ENCODE results near the gene GAB4. TPM values are rescaled to one million over a fixed set of nuclear protein-coding genes. Genes with fewer than 3 reads are reported as not detected.
"Not testable (repeated sequence)": the region's sequence is repeated elsewhere in the genome, so short reads cannot be mapped to it uniquely, and the experiment has no call there.

Gene GAB4
- total RNA-seq, 1 experiment from 2014 or later = not detected

DNA sequence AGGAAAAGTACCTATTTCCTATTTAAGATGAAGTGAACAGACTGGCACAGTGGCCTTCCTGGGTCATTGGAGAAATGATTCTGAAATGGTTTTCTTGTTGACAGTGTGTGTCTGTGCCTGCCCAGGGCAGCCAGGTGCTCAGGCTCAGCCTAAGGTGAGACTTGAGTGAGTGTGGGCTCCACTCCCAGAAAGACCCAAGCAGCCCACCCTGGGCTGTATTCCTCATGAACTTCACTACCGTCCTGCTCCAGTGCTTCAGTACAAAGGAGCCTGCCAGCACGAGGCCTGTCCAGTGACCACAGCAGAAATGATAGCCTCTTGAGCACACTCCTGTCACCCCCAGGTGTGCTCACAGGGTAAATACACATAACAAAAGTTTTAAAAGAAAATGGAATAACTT is 49.5 kb downstream of the GAB4 start:
- DNase-seq (ENCODE audit: low spot score) = no peak

DNA sequence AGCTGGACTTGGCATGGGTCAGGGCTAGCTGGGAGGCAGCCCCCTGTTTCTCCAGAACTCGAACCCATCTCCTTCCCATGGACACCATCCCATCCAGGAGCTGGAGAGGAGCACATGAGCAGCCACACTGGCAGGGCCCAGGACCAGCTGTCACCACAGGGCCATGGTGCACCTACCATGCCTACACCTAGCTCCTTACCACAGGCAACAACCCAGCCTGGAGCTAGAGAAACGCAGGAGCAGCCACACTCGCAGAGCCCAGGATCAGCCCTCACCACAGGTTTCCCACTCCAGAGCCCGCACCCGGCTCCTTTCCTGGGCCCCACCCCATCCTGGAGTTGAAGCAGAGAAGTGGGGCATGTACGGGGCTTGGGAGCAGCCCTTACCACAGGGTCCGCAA is 50.2 kb downstream of the GAB4 start:
- no peak for DNase-seq (ENCODE audit: low spot score)

DNA sequence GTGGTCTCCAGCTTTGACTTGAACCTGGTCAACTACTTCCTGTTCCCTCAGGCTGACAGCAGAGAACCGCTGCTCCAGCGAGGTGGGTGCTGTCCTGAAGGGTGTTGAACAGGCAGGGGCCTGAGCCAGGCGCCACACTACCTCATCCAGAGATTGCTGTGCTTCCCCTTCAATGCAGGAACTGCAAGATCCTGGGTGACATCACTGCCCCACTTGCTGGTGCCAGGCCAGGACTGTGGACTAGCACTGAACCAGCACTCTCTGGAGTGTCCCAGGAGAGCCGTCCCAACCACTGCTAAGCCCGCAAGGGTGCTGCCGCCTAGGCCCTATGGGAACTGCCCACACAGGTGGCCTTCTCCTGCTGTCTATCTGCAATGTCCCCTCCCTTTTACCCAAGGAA is 51.7 kb downstream of the GAB4 start:
- no peak for DNase-seq (ENCODE audit: low spot score)

DNA sequence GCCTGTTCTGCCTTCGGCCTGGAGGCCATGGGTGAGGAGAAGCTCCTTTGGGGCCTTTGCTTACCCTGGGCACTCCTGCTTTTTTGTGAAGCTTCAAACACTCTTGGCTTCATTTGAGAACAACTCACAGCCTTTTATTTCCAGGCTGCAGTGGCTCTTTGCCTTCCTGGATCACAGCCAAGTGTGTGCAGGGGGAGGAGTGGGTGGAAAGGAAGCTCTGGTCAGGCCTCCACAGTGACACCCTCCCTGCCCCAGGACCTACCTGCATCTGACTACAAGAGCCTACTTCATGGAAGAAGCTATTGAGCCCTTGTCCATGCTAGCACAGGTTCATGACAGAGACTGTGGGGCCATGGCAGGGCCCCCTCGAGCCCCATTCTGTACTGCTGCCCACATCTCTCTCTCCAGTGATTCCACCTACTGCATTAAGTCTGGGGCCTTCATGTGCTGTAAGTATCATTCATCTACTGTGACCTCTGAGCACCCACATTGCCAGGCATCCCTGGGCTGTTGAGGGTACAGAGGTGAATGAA is 52.3 kb downstream of the GAB4 start:
- no peak for DNase-seq (ENCODE audit: low spot score)

DNA sequence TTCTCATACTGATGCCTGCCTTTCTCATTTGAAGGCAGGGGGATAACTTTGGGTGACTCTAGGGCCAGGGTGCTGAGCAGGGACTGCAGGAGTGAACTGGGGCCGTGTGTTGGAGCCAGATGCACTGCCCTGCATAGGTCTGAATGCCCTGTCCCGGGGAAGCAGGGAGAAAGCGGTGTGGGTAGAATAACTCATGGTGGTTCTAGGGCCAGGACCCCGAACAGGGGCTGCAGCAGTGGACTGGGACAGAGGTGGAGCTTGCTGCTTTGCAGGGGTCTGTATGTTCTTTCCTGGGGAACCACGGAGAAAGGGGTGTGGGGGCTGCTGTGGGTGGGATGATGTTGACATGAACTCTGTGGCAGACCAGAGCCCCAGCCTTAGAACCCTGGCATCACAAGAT is 52.9 kb downstream of the GAB4 start:
- DNase-seq (ENCODE audit: low spot score) = no peak

DNA sequence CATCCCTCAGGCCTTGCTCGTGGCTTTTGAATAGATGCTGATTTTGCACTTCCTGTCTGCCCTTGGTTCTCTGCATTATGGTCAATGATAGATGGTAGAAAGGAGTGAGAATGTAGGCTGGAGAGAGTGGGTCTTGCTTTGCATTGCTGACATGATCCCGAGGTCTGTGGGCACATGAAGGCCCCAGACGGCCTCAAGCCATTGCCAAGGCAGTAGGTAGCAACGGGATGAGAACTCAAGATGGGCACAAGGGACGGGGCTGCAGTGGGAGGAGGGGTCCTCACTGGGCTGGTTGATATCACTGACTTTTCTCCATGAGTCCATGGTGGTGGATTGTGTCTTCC is 54.0 kb downstream of the GAB4 start:
- DNase-seq (ENCODE audit: low spot score) = no peak

DNA sequence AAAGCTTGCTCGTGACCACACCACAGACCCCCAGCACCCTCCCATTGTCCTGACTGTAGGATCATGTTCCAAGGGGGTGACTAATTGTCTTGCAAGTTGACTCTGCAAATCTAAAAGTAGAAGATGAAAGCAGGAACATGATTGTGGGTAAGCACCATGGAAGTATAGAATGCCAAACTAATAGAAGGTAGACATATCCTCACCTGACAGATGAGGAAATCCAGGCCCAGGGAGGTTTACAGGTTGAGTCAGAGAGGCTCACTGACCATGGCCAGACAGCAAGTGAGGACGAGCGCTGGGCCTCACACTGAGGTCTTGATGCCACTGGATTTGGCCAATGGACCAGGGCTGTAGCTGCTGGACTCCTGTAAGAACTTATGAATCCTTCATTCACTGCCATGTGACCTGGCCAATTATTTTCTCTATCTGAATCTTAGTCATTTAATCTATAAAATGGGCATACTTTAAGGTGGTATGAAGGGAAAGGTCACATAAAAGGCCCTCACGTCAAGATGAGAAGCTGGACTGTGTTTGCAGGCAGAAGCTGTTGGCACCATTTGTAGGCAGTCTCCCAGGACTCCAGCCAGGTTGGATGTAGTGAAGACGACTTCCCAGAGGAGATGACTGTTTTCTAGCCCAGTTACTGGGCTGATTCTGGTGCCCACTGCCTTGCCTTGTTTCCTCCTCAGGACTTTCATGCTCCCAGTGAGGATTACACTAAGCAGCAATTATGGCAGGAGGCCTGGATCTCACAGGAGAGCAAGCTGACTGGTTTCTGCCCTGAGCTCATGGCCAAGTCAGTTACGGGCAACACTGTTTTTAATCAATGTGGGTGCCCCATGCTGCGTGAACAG is 54.6 kb downstream of the GAB4 start:
- DNase-seq (ENCODE audit: low spot score) = no peak

DNA sequence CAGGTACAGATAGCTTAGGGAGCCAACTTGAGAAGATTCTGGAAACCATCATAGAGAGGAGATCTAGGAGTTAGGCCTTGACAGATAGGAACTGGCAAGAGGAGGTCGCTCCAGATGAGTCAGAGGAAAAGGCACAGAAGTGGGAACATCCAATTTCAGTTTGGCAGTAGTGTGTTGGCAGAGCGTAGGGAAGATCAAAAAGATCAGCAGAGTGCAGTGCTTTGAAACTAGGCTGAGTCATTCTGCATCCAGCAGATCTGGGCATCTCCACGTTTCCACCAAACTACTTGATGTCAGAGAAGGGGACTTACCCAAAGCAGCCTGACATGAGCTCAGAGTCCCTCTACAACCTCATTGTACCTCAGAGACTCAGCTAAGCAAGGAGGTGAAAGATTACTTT is 58.5 kb downstream of the GAB4 start:
- no peak for DNase-seq (ENCODE audit: low spot score)

DNA sequence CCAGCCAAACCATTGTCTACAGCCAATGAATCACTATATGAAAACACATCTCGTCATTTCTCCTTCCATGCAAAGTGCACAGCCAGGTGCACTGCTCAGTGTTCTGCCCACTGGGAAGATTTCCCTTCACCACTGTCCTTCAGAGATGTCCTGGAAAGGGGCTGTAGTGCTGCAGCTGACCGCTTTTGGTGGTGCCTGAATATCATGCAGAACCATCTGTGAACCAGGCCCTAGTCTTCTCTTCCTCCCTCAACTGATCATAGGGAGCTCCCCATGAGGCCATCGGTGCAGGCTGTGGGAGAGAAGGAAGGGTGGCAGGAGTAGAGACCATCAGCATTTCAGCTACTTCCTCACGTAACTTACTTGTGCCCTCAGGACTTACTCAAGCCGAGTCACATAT is 70.2 kb downstream of the GAB4 start:
- no peak for DNase-seq (ENCODE audit: low spot score)

DNA sequence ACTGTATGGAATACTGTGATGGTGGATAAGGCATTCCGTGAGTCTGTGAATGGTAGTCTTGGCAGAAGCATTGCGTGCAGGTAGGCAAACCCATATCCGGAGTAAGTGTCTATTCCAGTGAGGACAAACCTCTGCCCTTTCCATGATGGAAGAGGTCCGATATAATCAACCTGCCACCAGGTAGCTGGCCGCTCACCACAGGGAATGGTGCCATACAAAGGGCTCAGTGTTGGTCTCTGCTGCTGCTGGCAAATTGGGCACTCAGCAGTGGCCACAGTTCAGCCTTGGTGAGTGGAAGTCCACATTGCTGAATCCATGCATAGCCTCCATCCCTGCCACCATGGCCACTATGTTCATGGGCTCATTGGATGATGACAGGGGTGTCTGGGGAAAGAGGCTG is 70.8 kb downstream of the GAB4 start:
- not testable (repeated sequence) for DNase-seq (ENCODE audit: low spot score)

DNA sequence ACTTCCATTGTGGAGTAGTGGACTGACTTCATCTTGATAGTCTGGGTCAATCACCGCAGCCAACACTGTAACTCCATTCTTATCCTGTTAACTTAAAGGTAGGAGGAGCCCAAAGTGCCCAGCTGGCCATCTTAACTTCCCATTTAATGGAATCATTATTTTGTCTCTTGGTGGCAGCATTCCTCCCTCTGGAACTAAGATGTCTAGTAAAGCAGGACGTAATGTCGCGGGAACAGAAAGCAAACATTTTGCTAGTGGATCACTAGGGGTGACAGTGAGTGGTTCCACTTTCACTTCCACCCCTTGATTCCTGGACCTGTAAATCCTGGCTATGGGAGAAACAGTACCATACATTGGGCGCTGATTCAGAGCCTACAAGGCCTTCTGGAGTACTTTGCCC is 71.4 kb downstream of the GAB4 start:
- no peak for DNase-seq (ENCODE audit: low spot score)

DNA sequence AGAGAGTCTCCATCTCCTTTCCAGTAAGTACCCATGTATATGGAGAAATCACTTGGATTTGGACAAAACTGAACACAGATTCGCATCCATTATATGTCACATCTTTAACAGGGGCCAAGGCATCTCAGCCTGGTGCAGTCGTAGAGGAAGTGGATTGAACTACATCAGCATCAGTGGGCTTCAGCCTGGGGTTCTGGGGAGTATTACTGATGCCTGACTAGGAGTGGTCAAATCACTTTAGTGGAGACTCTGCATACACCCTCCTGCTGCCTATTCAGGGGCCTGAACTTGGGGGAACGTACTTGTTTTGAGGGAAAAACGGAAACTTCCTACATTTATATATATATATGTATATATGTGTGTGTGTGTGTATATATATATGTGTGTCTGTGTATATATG is 72.8 kb downstream of the GAB4 start:
- DNase-seq (ENCODE audit: low spot score) = no peak

DNA sequence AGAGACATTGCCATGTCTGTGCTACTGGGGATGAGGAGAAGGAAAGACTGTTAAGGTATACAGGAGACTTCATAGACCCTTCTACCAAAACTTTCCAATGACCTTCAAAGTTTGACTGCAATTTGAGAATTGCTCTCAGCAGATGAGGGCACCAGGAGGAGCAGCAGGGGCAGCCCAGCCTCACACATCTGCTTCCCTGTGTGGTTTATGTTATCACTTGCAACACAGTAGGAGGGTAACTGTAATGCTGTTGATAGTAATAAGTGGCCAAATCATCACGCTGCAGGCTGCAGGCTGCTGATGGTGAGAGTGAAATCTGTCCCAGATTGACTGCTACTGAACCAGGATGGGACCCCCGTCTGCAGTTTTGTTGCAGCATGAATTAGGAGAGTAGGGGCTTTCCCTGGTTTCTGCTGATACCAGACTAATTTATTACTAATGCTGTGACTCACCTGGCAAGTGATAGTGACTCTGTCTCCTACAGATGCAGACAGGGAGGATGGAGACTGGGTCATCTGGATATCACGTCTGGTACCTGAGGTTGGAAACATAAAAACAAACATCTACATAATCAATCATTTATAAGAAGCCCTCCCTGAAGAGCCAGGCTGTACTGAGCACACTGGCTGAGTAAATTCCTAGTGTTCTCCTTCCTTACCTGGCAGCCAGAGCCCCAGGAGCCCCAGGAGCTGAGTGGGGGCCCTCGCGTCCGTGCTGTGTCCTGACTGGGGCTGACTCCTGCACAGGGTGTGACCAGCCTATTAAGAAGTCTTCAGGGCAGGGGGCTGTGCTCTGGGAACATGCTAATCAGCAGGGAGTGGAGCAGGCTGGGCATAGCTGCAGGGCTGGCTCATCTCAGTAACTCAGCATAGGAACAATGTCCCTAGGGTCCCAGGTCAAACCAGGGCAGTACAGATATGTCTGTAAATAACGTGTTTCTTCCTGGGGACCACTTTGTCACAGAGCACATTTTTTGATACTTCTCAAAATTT is 74.4 kb downstream of the GAB4 start:
- DNase-seq (ENCODE audit: low spot score) = no peak

DNA sequence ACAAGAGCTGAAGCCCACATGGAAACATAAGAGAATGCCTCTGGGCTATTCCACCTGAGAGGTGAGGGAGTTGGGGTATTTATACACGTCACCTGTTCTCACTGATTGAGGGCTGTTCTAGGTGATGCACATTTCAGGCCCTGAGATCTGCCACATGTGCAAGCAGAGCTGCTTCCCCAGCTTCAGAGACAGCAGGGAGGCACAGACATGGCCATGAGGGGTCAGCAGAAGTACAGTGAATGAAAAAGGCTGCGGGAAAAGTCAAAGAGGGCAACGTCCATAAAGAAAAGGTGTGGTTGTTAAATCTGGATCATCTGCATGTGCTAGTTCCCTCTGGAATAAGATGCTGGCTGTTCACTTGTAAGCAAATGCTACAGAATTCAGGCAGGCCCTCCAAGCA is 75.4 kb downstream of the GAB4 start:
- DNase-seq (ENCODE audit: low spot score) = no peak

DNA sequence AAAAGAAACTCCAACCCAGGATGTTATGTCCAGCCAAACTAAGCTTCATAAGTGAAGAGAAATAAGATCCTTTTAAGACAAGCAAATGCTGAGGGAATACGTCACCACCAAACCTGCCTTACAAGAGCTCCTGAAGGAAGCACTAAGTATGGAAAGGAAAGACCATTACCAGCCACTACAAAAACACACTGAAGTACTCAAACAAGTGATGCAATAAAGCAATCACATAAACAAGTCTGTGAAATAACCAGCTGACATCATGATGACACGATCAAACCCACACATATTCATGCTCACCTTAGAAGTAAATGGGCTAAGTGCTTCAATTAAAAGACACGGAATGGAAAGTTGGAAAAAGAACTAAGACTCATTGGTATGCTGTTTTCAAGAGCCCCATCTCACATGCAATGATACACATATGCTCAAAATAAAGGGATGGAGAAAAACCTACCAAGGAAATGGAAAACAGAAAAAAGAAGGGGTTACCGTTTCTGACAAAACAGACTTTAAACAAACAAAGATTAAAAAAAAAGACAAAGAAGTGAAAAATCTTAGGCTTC is 82.5 kb downstream of the GAB4 start:
- no peak for DNase-seq (ENCODE audit: low spot score)

DNA sequence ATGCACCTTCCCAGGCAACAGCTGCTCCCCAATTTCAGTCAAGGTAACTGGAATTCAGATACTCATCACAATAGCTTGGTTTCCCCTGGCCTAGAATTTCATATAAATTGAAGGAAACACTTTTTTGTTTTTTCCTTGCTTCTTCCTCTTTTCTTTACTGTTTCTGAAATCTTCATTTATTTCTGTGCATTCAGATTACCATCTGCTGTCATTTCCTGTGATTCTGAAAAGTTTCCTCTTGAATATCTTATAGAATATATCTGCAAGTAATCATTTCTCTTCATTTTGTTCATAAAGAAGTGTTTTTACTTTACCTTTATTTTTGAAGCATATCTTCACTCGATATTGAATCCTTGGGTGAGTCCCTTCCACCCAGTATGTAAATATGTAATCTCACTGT is 85.3 kb downstream of the GAB4 start:
- DNase-seq (ENCODE audit: low spot score) = no peak

DNA sequence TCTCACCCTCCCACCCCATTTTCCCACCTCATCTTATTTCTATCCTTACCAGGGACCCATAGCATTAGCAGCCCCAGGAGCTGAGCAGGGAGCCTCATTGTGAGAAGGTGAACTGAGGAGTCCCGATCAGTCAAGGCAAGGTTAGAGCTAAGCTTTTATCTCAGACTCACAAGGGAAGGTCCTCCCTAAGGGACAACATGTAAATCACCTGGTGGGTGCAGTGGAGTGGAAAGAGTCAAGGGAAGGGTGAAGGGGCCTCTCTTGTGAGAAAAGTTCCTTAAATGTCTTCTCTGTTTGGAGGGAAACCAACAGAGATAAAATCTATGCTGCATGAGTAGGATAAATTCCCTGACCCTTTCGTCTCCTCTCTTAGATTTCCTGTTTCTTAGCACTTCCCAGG is 85.9 kb downstream of the GAB4 start:
- DNase-seq (ENCODE audit: low spot score) = no peak

DNA sequence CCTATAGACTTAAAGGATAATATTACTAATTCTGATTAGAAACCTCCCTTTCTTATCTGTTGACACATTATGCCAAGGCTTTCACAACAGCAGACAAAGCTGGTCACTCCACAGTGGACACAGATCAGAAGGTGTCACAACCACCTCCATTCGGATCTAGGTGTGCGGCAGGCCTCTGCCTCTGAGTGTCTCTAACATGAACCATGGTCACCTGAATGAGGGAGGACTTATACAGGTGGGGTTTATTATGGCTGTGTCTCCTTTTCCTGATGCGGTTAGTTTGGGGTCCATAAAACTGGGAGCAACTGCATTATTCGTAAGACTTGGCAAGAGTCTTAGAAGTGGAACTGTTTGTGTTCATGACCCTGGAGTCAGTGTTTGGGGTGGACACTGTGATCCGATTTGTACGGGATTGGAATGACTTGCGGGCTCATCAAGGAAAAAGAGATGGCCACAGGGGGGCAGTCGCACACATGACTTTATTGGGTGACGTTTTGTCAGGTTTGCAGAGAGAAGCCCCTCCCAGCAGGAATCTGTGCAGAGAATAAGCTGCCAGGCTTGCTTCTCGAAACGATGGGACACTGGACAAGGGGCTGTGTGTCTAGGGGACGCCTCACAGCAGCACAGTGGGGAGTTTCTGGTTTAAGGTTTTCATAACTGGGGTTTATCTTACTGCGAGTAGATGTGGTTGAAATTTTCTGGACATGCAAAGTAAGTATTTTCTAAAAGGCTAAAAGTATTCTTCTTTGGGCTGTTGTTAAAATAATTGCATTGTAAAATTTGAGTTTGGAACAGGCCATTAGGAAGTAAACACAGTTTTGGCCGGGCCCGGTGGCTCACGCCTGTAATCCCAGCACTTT is 90.6 kb downstream of the GAB4 start:
- DNase-seq (ENCODE audit: low spot score) = peak; percentile 28

DNA sequence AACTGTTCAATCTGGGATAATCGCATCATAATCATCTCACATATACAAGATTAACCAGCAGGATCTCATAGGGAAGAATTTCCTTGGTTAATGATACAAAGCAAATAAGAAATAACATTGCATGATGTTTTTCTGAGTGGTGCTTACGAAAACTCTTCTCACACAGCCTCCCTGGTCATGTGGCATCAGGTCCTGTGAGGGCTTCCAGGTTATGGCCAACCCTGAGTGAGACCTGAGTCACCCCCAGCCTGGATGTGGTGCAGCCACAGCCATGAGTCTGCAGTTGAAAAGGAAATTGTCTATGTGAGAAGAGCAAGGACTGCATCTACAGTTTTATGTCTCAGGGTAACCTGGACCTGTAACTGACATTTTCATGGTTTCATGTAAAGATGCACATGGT is 92.3 kb downstream of the GAB4 start:
- no peak for DNase-seq (ENCODE audit: low spot score)

DNA sequence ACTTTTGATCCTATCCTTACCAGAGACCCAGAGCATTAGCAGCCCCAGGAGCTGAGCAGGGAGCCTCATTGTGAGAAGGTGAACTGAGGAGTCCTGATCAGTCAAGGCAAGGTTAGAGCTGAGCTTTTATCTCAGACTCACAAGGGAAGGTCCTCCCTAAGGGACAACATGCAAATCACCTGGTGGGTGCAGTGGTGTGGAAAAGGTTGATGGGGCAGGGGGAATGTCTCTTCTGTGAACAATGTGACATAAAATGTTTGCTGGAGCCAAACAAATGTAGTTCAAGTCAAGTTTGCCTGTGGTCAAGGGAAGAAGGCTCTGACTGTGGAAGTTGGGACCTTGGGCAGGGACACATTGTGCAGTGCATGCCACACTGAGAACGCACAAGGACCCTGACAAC is 93.1 kb downstream of the GAB4 start:
- DNase-seq (ENCODE audit: low spot score) = not testable (repeated sequence)

DNA sequence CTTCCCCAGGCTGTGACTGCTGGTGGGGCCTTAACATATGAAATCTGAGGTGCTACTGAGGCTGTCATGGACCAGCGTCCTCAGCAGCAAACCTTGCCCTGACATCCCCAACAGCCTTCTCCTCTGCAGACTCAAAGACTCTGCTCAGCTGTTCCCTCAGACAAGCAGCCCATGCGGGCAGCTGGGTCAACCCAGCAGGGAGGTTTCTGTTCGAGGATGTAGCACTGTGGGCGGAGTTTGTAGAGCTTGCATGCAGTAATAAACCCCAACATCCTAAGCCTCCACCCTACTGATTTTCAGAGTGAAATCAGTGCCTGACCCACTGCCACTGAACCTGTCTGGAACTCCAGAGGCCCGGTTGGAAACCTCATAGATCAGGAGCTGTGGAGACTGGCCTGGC is 94.0 kb downstream of the GAB4 start:
- no peak for DNase-seq (ENCODE audit: low spot score)

All from H4 (cell line).